A673 (cell line): ENCODE measurements around the gene CAPZB. TPM values are rescaled to one million over a fixed set of nuclear protein-coding genes. Genes with fewer than 3 reads are reported as not detected.

Experiments used
- BruUV-seq: library from RNA; stranded (reverse); fragments of 400-500 nt; replicated peaks from 2 replicates; lab custom pipeline; 2021; lab: Mats Ljungman, UMichigan
- CTCF ChIA-PET: fragments of 300-600 bp; sonication (Branson Sonifier 250); formaldehyde crosslinking; loops from one replicate; lab custom pipeline; 2022; ENCODE audit warnings: antibody characterized with exemption; lab: Charles Lee
- POLR2A ChIA-PET: fragments of 300-600 bp; sonication (Branson Sonifier 250); formaldehyde crosslinking; loops from one replicate; lab custom pipeline; 2022; ENCODE audit warnings: antibody characterized with exemption; ENCODE audit not compliant: low non-redundant PET; lab: Charles Lee
- DNase-seq: peaks from one replicate; pipeline ENCODE4 v3.0.0-alpha.2; 2015; ENCODE audit warnings: low spot score
- H3K27ac ChIP-seq: fragments of 200-600 bp; sonication (generic); 2 replicates; pipeline ENCODE4 v1.5.1; 2016; ENCODE audit warnings: mixed run types, low read depth, mild to moderate bottlenecking, mixed read lengths, antibody characterized with exemption, low read length; ENCODE audit not compliant: poor library complexity, severe bottlenecking
- H3K27me3 ChIP-seq: fragments of 200-600 bp; sonication (generic); replicated peaks from 2 replicates; pipeline ENCODE4 v1.6.1; 2017; ENCODE audit warnings: mixed run types, low read depth, mild to moderate bottlenecking, mixed read lengths, antibody characterized with exemption, low read length; ENCODE audit not compliant: insufficient read depth, poor library complexity
- H3K36me3 ChIP-seq: fragments of 200-600 bp; sonication (generic); 2 replicates; pipeline ENCODE4 v1.6.1; 2016; ENCODE audit warnings: mixed run types, mild to moderate bottlenecking, mixed read lengths, antibody characterized with exemption, low read length; ENCODE audit not compliant: insufficient read depth, poor library complexity, severe bottlenecking
- H3K4me1 ChIP-seq: fragments of 200-600 bp; sonication (generic); 2 replicates; pipeline ENCODE4 v1.6.1; 2017; ENCODE audit warnings: mixed run types, mild to moderate bottlenecking, mixed read lengths, antibody characterized with exemption, low read length; ENCODE audit not compliant: insufficient read depth, poor library complexity, severe bottlenecking
- H3K4me3 ChIP-seq: fragments of 200-600 bp; sonication (generic); 2 replicates; pipeline ENCODE4 v1.5.1; 2016; ENCODE audit warnings: low read depth, mixed run types, mild to moderate bottlenecking, mixed read lengths, low read length; ENCODE audit not compliant: poor library complexity, severe bottlenecking
- H3K9me3 ChIP-seq: fragments of 200-600 bp; sonication (generic); 2 replicates; pipeline ENCODE4 v1.6.1; 2016; ENCODE audit warnings: mixed run types, low read depth, mild to moderate bottlenecking, mixed read lengths, antibody characterized with exemption, low read length; ENCODE audit not compliant: poor library complexity, severe bottlenecking
- CTCF ChIP-seq: fragments of 300-800, 200-600 bp; sonication (generic); conservative IDR thresholded peaks from 2 replicates; pipeline ENCODE4 v1.5.1; 2017; ENCODE audit warnings: low read depth, mild to moderate bottlenecking, antibody characterized with exemption, low read length, moderate library complexity, mixed read lengths
- EZH2 ChIP-seq: fragments of 200-600 bp; sonication (generic); IDR thresholded peaks from 2 replicates; pipeline ENCODE4 v1.6.1; 2017; ENCODE audit warnings: borderline replicate concordance, low read depth, mild to moderate bottlenecking, mixed read lengths, antibody characterized with exemption, low read length; ENCODE audit not compliant: poor library complexity, severe bottlenecking
- intact Hi-C: fragments of 100-400 bp; cut with micrococcal nuclease; formaldehyde crosslinking; loops from one replicate; pipeline ENCODE4 v1.10.0; 2022; ENCODE audit not compliant: unreplicated experiment
- total RNA-seq: library from RNA; stranded (reverse); gene quantifications from 2 replicates; pipeline ENCODE4 v1.2.3, GENCODE V29; 2021

CAPZB gene
- total RNA-seq, 1 experiment from 2014 or later: 214 TPM

- H3K36me3 ChIP-seq: peaks cover 5% of the 10 kb centered on the region
- ChIA-PET CTCF (no interaction called here), POLR2A (no interaction called here)
- no peak overlapping the region for H3K4me3 ChIP-seq
- H3K27me3 ChIP-seq: no peaks in the 10 kb centered on the region
- BruUV-seq: no TSS peak
- intact Hi-C loops: no loop called here
- no peak for TF ChIP-seq EZH2
- TF ChIP-seq CTCF: no peak
- H3K9me3 ChIP-seq: peaks cover 15% of the 10 kb centered on the region
- no peak for DNase-seq
- H3K4me1 ChIP-seq: no peaks in the 10 kb centered on the region
- H3K27ac ChIP-seq: no peak overlapping the region
Observed at GRCh38 chr1:19289244-19289643, 196.1 kb downstream of the CAPZB start.

Other genes starting within 250 kb of the CAPZB start
- gene EMC1, start 234.0 kb downstream of the CAPZB start, total RNA-seq: 75.9 and 84.3 TPM in 2 replicates
- 125 and 145 TPM in 2 replicates for gene MRTO4, start 233.7 kb downstream of the CAPZB start, total RNA-seq
- 1.9 and 2.6 TPM in 2 replicates for gene AKR7A3, start 196.8 kb downstream of the CAPZB start, total RNA-seq
- gene AKR7A2, start 173.4 kb downstream of the CAPZB start, total RNA-seq: 57.2 and 61.5 TPM in 2 replicates
- gene SLC66A1, start 173.2 kb downstream of the CAPZB start, total RNA-seq: 18.3 and 22.0 TPM in 2 replicates
- gene NBL1, start 158.8 kb upstream of the CAPZB start, total RNA-seq: 7.9 and 12.5 TPM in 2 replicates
- not detected in 2 replicates for gene HTR6, start 179.3 kb upstream of the CAPZB start, total RNA-seq